Kidney (tissue), 14 donors: ENCODE measurements around the gene CADPS2. TPM values are rescaled to one million over a fixed set of nuclear protein-coding genes. Genes with fewer than 3 reads are reported as not detected.

Source experiments
- DNase-seq, 5 donors: peaks; one replicate each; pipeline ENCODE4 v3.0.0-alpha.2; 2013 to 2020
- FAIRE-seq: peaks from 2 replicates; lab custom pipeline; 2012; peaks lifted over from hg19 to GRCh38; lab: Jason Lieb, UNC
- H3K27ac ChIP-seq, 2 donors: one replicate each; pipeline ENCODE4 v1.7.0; 2013; ENCODE audit warnings: low read depth in 2 of 2, low read length in 2 of 2, inconsistent platforms in 1 of 2
- H3K27me3 ChIP-seq: one replicate; pipeline ENCODE4 v1.7.1; 2013; ENCODE audit warnings: low read length, inconsistent platforms; ENCODE audit not compliant: control insufficient read depth, insufficient read depth
- H3K36me3 ChIP-seq, 3 donors: one replicate each; pipeline versions ENCODE4 v1.7.0 to v1.7.1; 2013; ENCODE audit warnings: low read length in 3 of 3, control low read depth in 1 of 3, inconsistent platforms in 1 of 3; ENCODE audit not compliant: insufficient read depth in 3 of 3, control insufficient read depth in 2 of 3
- H3K4me1 ChIP-seq, 3 donors: one replicate each; pipeline versions ENCODE4 v1.7.0 to v1.7.1; 2013; ENCODE audit warnings: low read length in 3 of 3, inconsistent platforms in 1 of 3, low read depth in 1 of 3; ENCODE audit not compliant: control insufficient read depth in 2 of 3, insufficient read depth in 2 of 3
- H3K4me3 ChIP-seq, 3 donors: one replicate each; pipeline versions ENCODE4 v1.7.0 to v1.8.1; 2013; ENCODE audit warnings: low read length in 3 of 3, control low read depth in 1 of 3, inconsistent platforms in 1 of 3
- H3K9ac ChIP-seq, 3 donors: one replicate each; pipeline versions ENCODE4 v1.7.0 to v1.7.1; 2013; ENCODE audit warnings: low read length in 3 of 3, control low read depth in 1 of 3, inconsistent platforms in 1 of 3
- H3K9me3 ChIP-seq, 3 donors: one replicate each; pipeline versions ENCODE4 v1.7.0 to v1.7.1; 2013; ENCODE audit warnings: low read length in 3 of 3, control low read depth in 1 of 3, inconsistent platforms in 1 of 3; ENCODE audit not compliant: control insufficient read depth in 2 of 3, insufficient read depth in 1 of 3
- intact Hi-C: fragments of 100-400 bp; cut with DNase I; formaldehyde crosslinking; loops from one replicate; pipeline ENCODE4 v1.11.1; 2022
- polyA plus RNA-seq: library from polyadenylated mRNA; stranded (reverse); fragments of 350-450 nt; fragmentation: Illumina TruSeq; extraction: RNeasy Lipid Tissue Mini Kit (QIAGEN cat#74804); gene quantifications from one replicate; pipeline ENCODE4 v1.2.3, GENCODE V29; 2014; ENCODE audit warnings: low read depth, low replicate concordance; ENCODE audit not compliant: insufficient read depth
- total RNA-seq: library from RNA; stranded (reverse); fragmentation: NEBNext Ultra II Directional; extraction: Animal tissue kit (Norgen Biotek cat#: 25700); gene quantifications from one replicate; pipeline ENCODE4 v1.2.1, GENCODE V29; 2021
- TF ChIP-seq, protein P1 (sequence below): IDR thresholded peaks from 3 replicates; pipeline ENCODE4 v1.5.1; 2012; ENCODE audit warnings: mild to moderate bottlenecking, moderate library complexity, borderline replicate concordance; ENCODE audit not compliant: insufficient read depth; ENCODE audit errors: extremely low read depth
- donor health status: control.
- donor health status: control.
- donor health status: control.
- donor health status: control.
- donor health status: control.
- donor health status: DM: yes; HTN: yes; CAD: no.
- donor health status: Normal renal cell carcinoma (clear cell type).

The CADPS2 gene
- total and polyA plus RNA-seq, 2 donors from 2014 or later: 33.0 to 39.9 TPM

DNA sequence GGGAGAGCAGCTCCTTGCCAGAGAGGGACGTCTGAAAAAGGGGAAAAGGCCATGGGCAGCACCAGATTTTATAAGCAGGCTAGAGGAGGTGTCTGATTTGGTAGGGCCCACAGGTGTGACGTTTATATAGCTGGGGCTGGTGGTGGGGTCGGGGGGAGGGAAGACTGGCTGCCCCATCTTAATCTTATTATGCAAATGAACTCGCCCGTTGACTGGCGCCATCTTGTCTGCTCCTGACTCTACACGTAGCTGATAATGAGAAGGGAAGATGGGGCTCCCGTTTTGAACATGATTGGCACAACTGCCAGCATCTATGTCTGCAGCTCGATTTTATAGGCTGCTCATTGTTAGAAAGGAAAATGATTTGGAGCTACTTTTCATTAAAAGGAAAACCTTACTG, 28.6 kb upstream of the CADPS2 start:
- H3K4me1 ChIP-seq: no peaks in the 10 kb centered on the region
- no peak for DNase-seq
- no peak overlapping the region for H3K27ac ChIP-seq
- no peaks in the 10 kb centered on the region for H3K27me3 ChIP-seq
- H3K9ac ChIP-seq: no peak overlapping the region
- TF ChIP-seq, protein P1, sequence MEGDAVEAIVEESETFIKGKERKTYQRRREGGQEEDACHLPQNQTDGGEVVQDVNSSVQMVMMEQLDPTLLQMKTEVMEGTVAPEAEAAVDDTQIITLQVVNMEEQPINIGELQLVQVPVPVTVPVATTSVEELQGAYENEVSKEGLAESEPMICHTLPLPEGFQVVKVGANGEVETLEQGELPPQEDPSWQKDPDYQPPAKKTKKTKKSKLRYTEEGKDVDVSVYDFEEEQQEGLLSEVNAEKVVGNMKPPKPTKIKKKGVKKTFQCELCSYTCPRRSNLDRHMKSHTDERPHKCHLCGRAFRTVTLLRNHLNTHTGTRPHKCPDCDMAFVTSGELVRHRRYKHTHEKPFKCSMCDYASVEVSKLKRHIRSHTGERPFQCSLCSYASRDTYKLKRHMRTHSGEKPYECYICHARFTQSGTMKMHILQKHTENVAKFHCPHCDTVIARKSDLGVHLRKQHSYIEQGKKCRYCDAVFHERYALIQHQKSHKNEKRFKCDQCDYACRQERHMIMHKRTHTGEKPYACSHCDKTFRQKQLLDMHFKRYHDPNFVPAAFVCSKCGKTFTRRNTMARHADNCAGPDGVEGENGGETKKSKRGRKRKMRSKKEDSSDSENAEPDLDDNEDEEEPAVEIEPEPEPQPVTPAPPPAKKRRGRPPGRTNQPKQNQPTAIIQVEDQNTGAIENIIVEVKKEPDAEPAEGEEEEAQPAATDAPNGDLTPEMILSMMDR: no peak
- no peaks in the 10 kb centered on the region for H3K36me3 ChIP-seq
- no peaks in the 10 kb centered on the region for H3K9me3 ChIP-seq
- no peak for FAIRE-seq
- H3K4me3 ChIP-seq: no peak overlapping the region
- intact Hi-C loops: no loop called here

DNA sequence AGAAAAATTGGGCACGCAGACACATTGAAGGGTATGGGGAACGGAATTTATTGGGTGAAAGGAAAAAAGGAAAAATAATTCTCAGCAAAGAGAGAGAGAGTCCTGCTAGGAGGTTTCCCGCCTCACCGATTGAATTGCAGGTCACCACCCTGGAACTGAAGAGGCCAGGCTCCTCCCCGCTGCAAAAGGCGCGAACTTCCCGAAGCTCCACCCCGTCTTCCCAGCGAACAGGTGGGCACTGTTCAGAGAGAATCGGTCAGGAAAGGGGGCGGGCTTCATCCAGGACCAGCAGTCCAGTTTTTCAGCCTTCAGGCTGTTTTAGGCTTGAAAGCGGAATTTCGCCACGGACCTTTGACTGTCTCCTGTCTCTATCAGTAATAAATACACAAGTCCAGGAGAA, 27.3 kb upstream of the CADPS2 start:
- intact Hi-C loops: no loop called here
- DNase-seq (peak in 1 of 5 donors; percentile 4), FAIRE-seq (no peak)
- H3K27me3 ChIP-seq: no peaks in the 10 kb centered on the region
- no peak overlapping the region for H3K9ac ChIP-seq
- H3K4me1 ChIP-seq: no peaks in the 10 kb centered on the region
- H3K4me3 ChIP-seq: no peak overlapping the region
- no peaks in the 10 kb centered on the region for H3K9me3 ChIP-seq
- no peak overlapping the region for H3K27ac ChIP-seq
- no peaks in the 10 kb centered on the region for H3K36me3 ChIP-seq
- TF ChIP-seq, protein P1: no peak

DNA sequence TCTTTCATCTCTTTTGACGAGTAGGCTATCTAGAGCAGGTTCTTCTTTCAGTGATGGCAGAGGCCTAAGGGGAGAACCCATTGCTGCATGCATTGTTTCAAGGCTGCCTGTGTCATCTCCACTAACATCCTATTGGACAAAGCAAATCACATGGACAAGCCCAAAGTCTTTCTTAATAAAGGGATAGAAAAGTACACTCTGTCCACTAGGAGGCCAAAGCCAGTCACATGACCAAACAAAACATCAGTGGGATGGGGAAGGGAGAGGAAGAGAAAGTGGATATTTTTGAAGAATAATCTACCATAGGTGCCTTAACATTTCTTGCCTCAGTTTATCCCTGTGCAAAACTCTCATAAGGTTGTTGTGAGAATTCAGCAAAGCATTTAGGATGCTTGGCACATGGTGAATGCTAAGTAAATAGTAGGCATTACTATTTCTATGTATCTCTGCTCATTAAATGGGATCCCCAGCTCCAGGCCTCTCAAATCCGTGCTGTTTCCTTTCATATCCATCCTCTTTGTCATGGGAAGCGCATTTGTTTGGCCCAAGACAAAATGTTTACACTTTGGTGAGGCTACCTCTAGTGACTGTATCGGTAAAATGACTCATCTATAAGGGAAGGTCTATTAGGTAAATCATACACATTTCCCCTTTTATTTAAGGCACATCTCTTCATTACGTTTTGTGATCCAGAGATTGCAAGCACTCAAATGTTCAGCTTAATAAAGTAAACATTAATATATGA, 16.7 kb upstream of the CADPS2 start:
- FAIRE-seq (no peak), DNase-seq (no peak)
- H3K9me3 ChIP-seq: no peaks in the 10 kb centered on the region
- TF ChIP-seq, protein P1: no peak
- H3K9ac ChIP-seq: no peak overlapping the region
- no peaks in the 10 kb centered on the region for H3K4me1 ChIP-seq
- no peaks in the 10 kb centered on the region for H3K36me3 ChIP-seq
- intact Hi-C loops: no loop called here
- H3K4me3 ChIP-seq: no peak overlapping the region
- H3K27me3 ChIP-seq: no peaks in the 10 kb centered on the region
- H3K27ac ChIP-seq: no peak overlapping the region
